ENCODE data around the gene PRDM16.
A peak's percentile ranks its signal among the peaks of the same experiment; 100 is the strongest.
"Not testable (repeated sequence)": the region's sequence is repeated elsewhere in the genome, so short reads cannot be mapped to it uniquely, and the experiment has no call there.

PRDM16 gene

GRCh38 chr1:3237570-3237969, 168.6 kb downstream of the PRDM16 start:
- Histone ChIP-seq H2AK5ac (ENCODE audit: low read depth, low read length) (no peak overlapping the region), H3K4me1 (ENCODE audit: control insufficient read depth in 2 of 2, insufficient read depth in 1 of 2, low read depth in 1 of 2, low read length in 2 of 2) (peaks cover 0 to 11% of the 10 kb centered on the region in 2 donors), H2AFZ (ENCODE audit: low read length) (no peak overlapping the region), H4K91ac (ENCODE audit: low read depth, low read length, poor library complexity) (no peak overlapping the region), H3K4me3 (ENCODE audit: low read length in 2 of 2) (peak overlapping the region in 1 of 2 donors; percentile 14), H2BK5ac (ENCODE audit: low read length) (no peak overlapping the region), H3K36me3 (replicated peaks in 1 of 2; ENCODE audit: control insufficient read depth in 2 of 2, insufficient read depth in 2 of 2, low read length in 2 of 2) (no peaks in the 10 kb centered on the region), H2BK15ac (ENCODE audit: low read length) (no peak overlapping the region), H3K23ac (ENCODE audit: low read depth, low read length, poor library complexity) (no peak overlapping the region), H3K79me1 (ENCODE audit: low read depth, low read length) (peaks cover 7% of the 10 kb centered on the region), H4K8ac (ENCODE audit: low read depth, low read length) (no peak overlapping the region), H2BK12ac (ENCODE audit: low read length) (no peak overlapping the region), H3K18ac (ENCODE audit: low read length) (peak overlapping the region; percentile 73), H3K9me3 (replicated peaks in 1 of 2; ENCODE audit: control insufficient read depth in 2 of 2, insufficient read depth in 1 of 2, low read depth in 1 of 2, low read length in 2 of 2) (peaks cover 0 to 5% of the 10 kb centered on the region in 2 donors), H3K4me2 (ENCODE audit: insufficient read depth, low read length, poor library complexity, severe bottlenecking) (no peak overlapping the region), H3K14ac (ENCODE audit: low read length) (no peak overlapping the region), H3K27ac (replicated peaks; ENCODE audit: low read length) (no peak overlapping the region), H3K4ac (ENCODE audit: low read length) (no peak overlapping the region), H2BK120ac (ENCODE audit: low read depth, low read length) (no peak overlapping the region), H3K9ac (ENCODE audit: low read depth, low read length, poor library complexity) (no peak overlapping the region), H3K27me3 (ENCODE audit: control insufficient read depth in 3 of 3, insufficient read depth in 3 of 3, low read depth in 1 of 3, low read length in 3 of 3) (peaks cover 0 to 55% (median 0%) of the 10 kb centered on the region in 3 experiments)
- DNase-seq (ENCODE audit: low spot score) = no peak
- no CpG with 5 or more reads among the region's 15 CpGs for WGBS, 2 donors (ENCODE audit: extremely low coverage in 2 of 2, insufficient read length in 2 of 2, insufficient replicate concordance in 1 of 2)

- Histone ChIP-seq H3K36me3 (replicated peaks in 1 of 2; ENCODE audit: control insufficient read depth in 2 of 2, insufficient read depth in 2 of 2, low read length in 2 of 2) (no peaks in the 10 kb centered on the region), H3K18ac (ENCODE audit: low read length) (peak overlapping the region; percentile 53), H2BK5ac (ENCODE audit: low read length) (no peak overlapping the region), H3K79me1 (ENCODE audit: low read depth, low read length) (peaks cover 7% of the 10 kb centered on the region), H2AFZ (ENCODE audit: low read length) (no peak overlapping the region), H2AK5ac (ENCODE audit: low read depth, low read length) (no peak overlapping the region), H3K9ac (ENCODE audit: low read depth, low read length, poor library complexity) (no peak overlapping the region), H3K4me2 (ENCODE audit: insufficient read depth, low read length, poor library complexity, severe bottlenecking) (no peak overlapping the region), H3K27me3 (ENCODE audit: control insufficient read depth in 3 of 3, insufficient read depth in 3 of 3, low read depth in 1 of 3, low read length in 3 of 3) (peaks cover 0 to 56% (median 0%) of the 10 kb centered on the region in 3 experiments), H3K4me3 (ENCODE audit: low read length in 2 of 2) (peak overlapping the region in 1 of 2 donors; percentile 14), H3K23ac (ENCODE audit: low read depth, low read length, poor library complexity) (peak overlapping the region; percentile 75), H4K8ac (ENCODE audit: low read depth, low read length) (no peak overlapping the region), H3K4ac (ENCODE audit: low read length) (no peak overlapping the region), H3K4me1 (ENCODE audit: control insufficient read depth in 2 of 2, insufficient read depth in 1 of 2, low read depth in 1 of 2, low read length in 2 of 2) (peaks cover 0 to 11% of the 10 kb centered on the region in 2 donors), H2BK120ac (ENCODE audit: low read depth, low read length) (no peak overlapping the region), H4K91ac (ENCODE audit: low read depth, low read length, poor library complexity) (no peak overlapping the region), H3K27ac (replicated peaks; ENCODE audit: low read length) (no peak overlapping the region), H3K9me3 (replicated peaks in 1 of 2; ENCODE audit: control insufficient read depth in 2 of 2, insufficient read depth in 1 of 2, low read depth in 1 of 2, low read length in 2 of 2) (peaks cover 0 to 5% of the 10 kb centered on the region in 2 donors), H2BK15ac (ENCODE audit: low read length) (no peak overlapping the region), H2BK12ac (ENCODE audit: low read length) (no peak overlapping the region), H3K14ac (ENCODE audit: low read length) (no peak overlapping the region)
- DNase-seq (ENCODE audit: low spot score) = no peak
- no CpG with 5 or more reads among the region's 28 CpGs for WGBS, 2 donors (ENCODE audit: extremely low coverage in 2 of 2, insufficient read length in 2 of 2, insufficient replicate concordance in 1 of 2)
These were observed 169.1 kb downstream of the PRDM16 start for GRCh38 chr1:3237994-3238702.

GRCh38 chr1:3238703-3239278, 169.8 kb downstream of the PRDM16 start:
- no peaks in the 10 kb centered on the region for H3K36me3 ChIP-seq (replicated peaks in 1 of 2; ENCODE audit: control insufficient read depth in 2 of 2, insufficient read depth in 2 of 2, low read length in 2 of 2)
- H3K4me2 ChIP-seq (ENCODE audit: insufficient read depth, low read length, poor library complexity, severe bottlenecking) = no peak overlapping the region
- peaks cover 0 to 56% (median 0%) of the 10 kb centered on the region in 3 experiments for H3K27me3 ChIP-seq (ENCODE audit: control insufficient read depth in 3 of 3, insufficient read depth in 3 of 3, low read depth in 1 of 3, low read length in 3 of 3)
- WGBS, 2 donors (ENCODE audit: extremely low coverage in 2 of 2, insufficient read length in 2 of 2, insufficient replicate concordance in 1 of 2) = no CpG with 5 or more reads among the region's 21 CpGs
- DNase-seq (ENCODE audit: low spot score) = no peak
- no peak overlapping the region for H3K9ac ChIP-seq (ENCODE audit: low read depth, low read length, poor library complexity)
- H2AK5ac ChIP-seq (ENCODE audit: low read depth, low read length) = peak overlapping the region; percentile 28
- peak overlapping the region; percentile 13 for H3K18ac ChIP-seq (ENCODE audit: low read length)
- H4K8ac ChIP-seq (ENCODE audit: low read depth, low read length) = no peak overlapping the region
- H3K23ac ChIP-seq (ENCODE audit: low read depth, low read length, poor library complexity) = peak overlapping the region; percentile 43
- H3K27ac ChIP-seq (replicated peaks; ENCODE audit: low read length) = no peak overlapping the region
- H2AFZ ChIP-seq (ENCODE audit: low read length) = no peak overlapping the region
- H2BK15ac ChIP-seq (ENCODE audit: low read length) = no peak overlapping the region
- peaks cover 0 to 11% of the 10 kb centered on the region in 2 donors for H3K4me1 ChIP-seq (ENCODE audit: control insufficient read depth in 2 of 2, insufficient read depth in 1 of 2, low read depth in 1 of 2, low read length in 2 of 2)
- H3K4me3 ChIP-seq (ENCODE audit: low read length in 2 of 2) = no peak overlapping the region
- H2BK120ac ChIP-seq (ENCODE audit: low read depth, low read length) = no peak overlapping the region
- no peak overlapping the region for H3K14ac ChIP-seq (ENCODE audit: low read length)
- no peak overlapping the region for H2BK5ac ChIP-seq (ENCODE audit: low read length)
- no peak overlapping the region for H2BK12ac ChIP-seq (ENCODE audit: low read length)
- H4K91ac ChIP-seq (ENCODE audit: low read depth, low read length, poor library complexity) = no peak overlapping the region
- peaks cover 7% of the 10 kb centered on the region for H3K79me1 ChIP-seq (ENCODE audit: low read depth, low read length)
- H3K4ac ChIP-seq (ENCODE audit: low read length) = no peak overlapping the region
- H3K9me3 ChIP-seq (replicated peaks in 1 of 2; ENCODE audit: control insufficient read depth in 2 of 2, insufficient read depth in 1 of 2, low read depth in 1 of 2, low read length in 2 of 2) = peaks cover 0 to 5% of the 10 kb centered on the region in 2 donors

GRCh38 chr1:3239991-3240390, 171.0 kb downstream of the PRDM16 start:
- Histone ChIP-seq H3K27me3 (ENCODE audit: control insufficient read depth in 3 of 3, insufficient read depth in 3 of 3, low read depth in 1 of 3, low read length in 3 of 3) (peaks cover 0 to 55% (median 0%) of the 10 kb centered on the region in 3 experiments), H3K4me1 (ENCODE audit: control insufficient read depth in 2 of 2, insufficient read depth in 1 of 2, low read depth in 1 of 2, low read length in 2 of 2) (peaks cover 0 to 11% of the 10 kb centered on the region in 2 donors)
- not testable (repeated sequence) for H2AFZ ChIP-seq (ENCODE audit: low read length); H4K8ac ChIP-seq (ENCODE audit: low read depth, low read length); H3K4ac ChIP-seq (ENCODE audit: low read length); H3K18ac ChIP-seq (ENCODE audit: low read length); H2BK5ac ChIP-seq (ENCODE audit: low read length); H4K91ac ChIP-seq (ENCODE audit: low read depth, low read length, poor library complexity); H3K14ac ChIP-seq (ENCODE audit: low read length); H2BK15ac ChIP-seq (ENCODE audit: low read length); H3K9ac ChIP-seq (ENCODE audit: low read depth, low read length, poor library complexity); H3K9me3 ChIP-seq (replicated peaks in 1 of 2; ENCODE audit: control insufficient read depth in 2 of 2, insufficient read depth in 1 of 2, low read depth in 1 of 2, low read length in 2 of 2); H2BK120ac ChIP-seq (ENCODE audit: low read depth, low read length); H3K23ac ChIP-seq (ENCODE audit: low read depth, low read length, poor library complexity); H2BK12ac ChIP-seq (ENCODE audit: low read length); H3K27ac ChIP-seq (replicated peaks; ENCODE audit: low read length); H3K4me3 ChIP-seq (ENCODE audit: low read length in 2 of 2); DNase-seq (ENCODE audit: low spot score); H3K79me1 ChIP-seq (ENCODE audit: low read depth, low read length); H3K4me2 ChIP-seq (ENCODE audit: insufficient read depth, low read length, poor library complexity, severe bottlenecking); H2AK5ac ChIP-seq (ENCODE audit: low read depth, low read length); H3K36me3 ChIP-seq (replicated peaks in 1 of 2; ENCODE audit: control insufficient read depth in 2 of 2, insufficient read depth in 2 of 2, low read length in 2 of 2)
- no CpG with 5 or more reads among the region's 3 CpGs for WGBS, 2 donors (ENCODE audit: extremely low coverage in 2 of 2, insufficient read length in 2 of 2, insufficient replicate concordance in 1 of 2)

Data from neuronal stem cell (in vitro differentiated cells).